Measurements from ENCODE around the gene PID1.

GRCh38 chr2:229107601-229108000 lies 163.5 kb downstream of the PID1 start:
- no peak for TF ChIP-seq ZNF274 (IDR thresholded peaks at IDR 0.05; ENCODE audit: low read depth, low read length)
- TF ChIP-seq SUZ12 (IDR thresholded peaks at IDR 0.05; ENCODE audit: extremely low read depth, insufficient read depth, insufficient read length), result no peak
